BE2C (cell line): ENCODE measurements around the gene LYPD6. TPM values are rescaled to one million over a fixed set of nuclear protein-coding genes. Genes with fewer than 3 reads are reported as not detected.

ENCODE experiments used
- DNase-seq: peaks from one replicate; pipeline ENCODE4 v3.0.0-alpha.2; 2020
- H3K27me3 ChIP-seq: fragments of 250-450 bp; sonication (Bioruptor Pico); 2 replicates; pipeline ENCODE4 v1.5.1; 2020; ENCODE audit warnings: mild to moderate bottlenecking
- H3K36me3 ChIP-seq: fragments of 250-450 bp; sonication (Bioruptor Pico); 2 replicates; pipeline ENCODE4 v1.5.1; 2020; ENCODE audit warnings: mild to moderate bottlenecking
- H3K4me1 ChIP-seq: fragments of 250-450 bp; sonication (Bioruptor Pico); 2 replicates; pipeline ENCODE4 v1.5.1; 2020
- H3K4me3 ChIP-seq: 2 replicates; pipeline ENCODE4 v1.5.1; 2011; ENCODE audit warnings: low read depth, low read length
- H3K9me3 ChIP-seq: fragments of 250-450 bp; sonication (Bioruptor Pico); 2 replicates; pipeline ENCODE4 v1.5.1; 2020
- CTCF ChIP-seq: IDR thresholded peaks from 2 replicates; pipeline ENCODE4 v1.5.1; 2012; ENCODE audit warnings: mild to moderate bottlenecking, low read depth, low read length
- polyA plus RNA-seq: library from polyadenylated mRNA; unstranded; fragments of >200 nt; gene quantifications from one replicate; pipeline ENCODE4 v1.2.1, GENCODE V29; 2012; ENCODE audit warnings: low read depth, missing spikeins; ENCODE audit not compliant: insufficient read length, insufficient read depth

Gene LYPD6
- polyA plus RNA-seq = not detected

- H3K4me1 ChIP-seq = no peaks in the 10 kb centered on the region
- peaks cover 16% of the 10 kb centered on the region for H3K27me3 ChIP-seq
- no peaks in the 10 kb centered on the region for H3K9me3 ChIP-seq
- no peaks in the 10 kb centered on the region for H3K36me3 ChIP-seq
- H3K4me3 ChIP-seq = peak within 1 kb of the TSS; percentile 58
- peak; percentile 68 for DNase-seq
- no peak; the same call in 1 of the 2 replicates for TF ChIP-seq CTCF
These were observed at the start of gene LYPD6 for GRCh38 chr2:149330127-149331022. TSS of gene LYPD6 (plus strand) at chr2:149330587. CDS start at chr2:149437709, 107,122 bp downstream.

GRCh38 chr2:149281441-149281840, 48.9 kb upstream of the LYPD6 start:
- no peak for DNase-seq
- TF ChIP-seq CTCF = no peak
- no peaks in the 10 kb centered on the region for H3K4me1 ChIP-seq

GRCh38 chr2:149290662-149291061, 39.7 kb upstream of the LYPD6 start:
- Histone ChIP-seq H3K4me3 (no peak overlapping the region), H3K4me1 (no peaks in the 10 kb centered on the region), H3K27me3 (no peaks in the 10 kb centered on the region), H3K36me3 (no peaks in the 10 kb centered on the region), H3K9me3 (no peaks in the 10 kb centered on the region)
- no peak for TF ChIP-seq CTCF
- DNase-seq = no peak

More at GRCh38 chr2:149281441-149281840, 48.9 kb upstream of the LYPD6 start:
- H3K4me3 ChIP-seq = no peak overlapping the region
- no peaks in the 10 kb centered on the region for H3K36me3 ChIP-seq
- H3K27me3 ChIP-seq = no peaks in the 10 kb centered on the region
- no peaks in the 10 kb centered on the region for H3K9me3 ChIP-seq

GRCh38 chr2:149291881-149292280, 38.5 kb upstream of the LYPD6 start:
- Histone ChIP-seq H3K4me1 (no peaks in the 10 kb centered on the region), H3K9me3 (no peaks in the 10 kb centered on the region), H3K36me3 (no peaks in the 10 kb centered on the region), H3K27me3 (no peaks in the 10 kb centered on the region), H3K4me3 (no peak overlapping the region)
- DNase-seq = no peak
- no peak for TF ChIP-seq CTCF

- DNase-seq = no peak
- Histone ChIP-seq H3K36me3 (no peaks in the 10 kb centered on the region), H3K4me1 (no peaks in the 10 kb centered on the region), H3K27me3 (no peaks in the 10 kb centered on the region), H3K4me3 (no peak overlapping the region), H3K9me3 (no peaks in the 10 kb centered on the region)
- TF ChIP-seq CTCF = no peak
These were observed 34.4 kb upstream of the LYPD6 start for GRCh38 chr2:149296031-149296430.

GRCh38 chr2:149307014-149307413, 23.4 kb upstream of the LYPD6 start:
- no peak for TF ChIP-seq CTCF
- no peak for DNase-seq
- Histone ChIP-seq H3K9me3 (no peaks in the 10 kb centered on the region), H3K36me3 (no peaks in the 10 kb centered on the region), H3K4me3 (no peak overlapping the region), H3K4me1 (no peaks in the 10 kb centered on the region), H3K27me3 (no peaks in the 10 kb centered on the region)
